GM19397 (cell line): ENCODE results near the gene ATP2B1.

ENCODE experiments used
- ATAC-seq: cut with Tn5 transposase; IDR thresholded peaks from one replicate; pipeline ENCODE4 v1.9.1; 2021; ENCODE audit warnings: mild to moderate bottlenecking, moderate library complexity; ENCODE audit not compliant: unreplicated experiment

ATP2B1 gene

GRCh38 chr12:89662623-89663022 is 46.0 kb downstream of the ATP2B1 start:
- ATAC-seq = no peak

- ATAC-seq = no peak
Measured at GRCh38 chr12:89661706-89662330, 46.8 kb downstream of the ATP2B1 start.

- no peak for ATAC-seq
Measured at GRCh38 chr12:89657739-89658138, 50.9 kb downstream of the ATP2B1 start.

- ATAC-seq = no peak
Measured at GRCh38 chr12:89657066-89657465, 51.6 kb downstream of the ATP2B1 start.

GRCh38 chr12:89655841-89656240 is 52.8 kb downstream of the ATP2B1 start:
- ATAC-seq = no peak

- ATAC-seq = no peak
Measured at GRCh38 chr12:89651192-89651591, 57.4 kb downstream of the ATP2B1 start.

GRCh38 chr12:89650239-89650638 is 58.4 kb downstream of the ATP2B1 start:
- no peak for ATAC-seq

- ATAC-seq = no peak
Measured at GRCh38 chr12:89649820-89650219, 58.8 kb downstream of the ATP2B1 start.

GRCh38 chr12:89649139-89649538 is 59.5 kb downstream of the ATP2B1 start:
- ATAC-seq = no peak

- ATAC-seq = no peak
Measured at GRCh38 chr12:89648211-89648930, 60.3 kb downstream of the ATP2B1 start.

GRCh38 chr12:89645434-89645833 is 63.2 kb downstream of the ATP2B1 start:
- no peak for ATAC-seq

GRCh38 chr12:89642959-89643358 is 65.7 kb downstream of the ATP2B1 start:
- ATAC-seq = no peak

GRCh38 chr12:89636776-89637160 is 71.9 kb downstream of the ATP2B1 start:
- no peak for ATAC-seq

- ATAC-seq = no peak
Measured at GRCh38 chr12:89636052-89636775, 72.4 kb downstream of the ATP2B1 start.

GRCh38 chr12:89634508-89634907 is 74.1 kb downstream of the ATP2B1 start:
- no peak for ATAC-seq

- ATAC-seq = no peak
Measured at GRCh38 chr12:89632778-89633177, 75.9 kb downstream of the ATP2B1 start.

GRCh38 chr12:89622115-89622514 is 86.5 kb downstream of the ATP2B1 start:
- no peak for ATAC-seq

- no peak for ATAC-seq
Measured at GRCh38 chr12:89621521-89621920, 87.1 kb downstream of the ATP2B1 start.

- no peak for ATAC-seq
Measured at GRCh38 chr12:89619764-89620163, 88.9 kb downstream of the ATP2B1 start.

GRCh38 chr12:89618113-89618862 is 90.3 kb downstream of the ATP2B1 start:
- ATAC-seq = no peak

- no peak for ATAC-seq
Measured at GRCh38 chr12:89610366-89610765, 98.3 kb downstream of the ATP2B1 start.
